Lower leg skin (tissue), 4 donors: ENCODE measurements around the gene RUNX2. TPM values are rescaled to one million over a fixed set of nuclear protein-coding genes. Genes with fewer than 3 reads are reported as not detected.

ENCODE experiments used
- DNase-seq, 2 donors: peaks; one replicate each; pipeline ENCODE4 v3.0.0-alpha.2; 2019; ENCODE audit warnings: low spot score in 2 of 2
- H3K4me3 ChIP-seq: fragments of 200-600 bp; sonication (generic); 2 replicates; pipeline ENCODE4 v1.5.1; 2017; ENCODE audit warnings: mild to moderate bottlenecking, low read depth; ENCODE audit not compliant: poor library complexity, severe bottlenecking
- POLR2A ChIP-seq, 2 donors: fragments of 450-650 bp; IDR thresholded peaks; one replicate each; pipeline ENCODE4 v1.6.1; 2016 to 2017; ENCODE audit warnings: antibody characterized with exemption in 2 of 2, mild to moderate bottlenecking in 1 of 2, moderate library complexity in 1 of 2
- WGBS, 2 donors: methylation state at CpG; one replicate each; pipeline ENCODE4 v1.1.5; 2018; 5-methylcytosine and 5-hydroxymethylcytosine counted together
- intact Hi-C: fragments of 100-400 bp; cut with DNase I; formaldehyde crosslinking; loops from one replicate; pipeline ENCODE4 v1.15.0; 2023; ENCODE audit warnings: low total_unique reads
- total RNA-seq, 4 donors: library from RNA; depleted of rRNA; stranded (reverse); fragments of >200 nt; gene quantifications; one replicate each; pipeline ENCODE4 v1.1.0, GENCODE V29; 2016
- TF ChIP-seq, protein P1 (sequence below), 3 donors: fragments of 450-650 bp; IDR thresholded peaks; one replicate each; pipeline ENCODE4 v1.5.1; 2016; ENCODE audit warnings: antibody characterized with exemption in 3 of 3, mild to moderate bottlenecking in 3 of 3, moderate library complexity in 2 of 3

Gene RUNX2
- total RNA-seq, 4 donors from 2014 or later: 1.8 to 4.8 (median 3.1) TPM

DNA sequence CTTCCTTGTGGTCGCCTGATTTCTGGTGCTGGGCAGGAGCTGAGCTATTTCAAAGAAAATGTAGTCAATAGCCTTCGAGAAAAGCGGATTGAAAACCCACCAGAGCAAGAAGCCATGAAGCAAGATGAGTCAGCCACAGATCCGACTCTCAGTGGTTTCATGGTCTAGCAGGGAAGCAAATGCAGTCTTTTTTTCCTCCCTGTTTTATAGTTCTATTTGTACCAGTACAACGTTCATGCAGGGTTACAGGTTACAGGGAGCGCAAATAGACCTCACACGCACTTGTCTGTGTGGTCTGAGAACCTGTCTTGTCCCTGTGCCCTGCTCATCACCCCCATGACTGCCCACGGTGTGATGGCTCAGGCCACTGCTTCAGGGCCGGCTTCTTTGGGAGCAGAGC lies 359.4 kb downstream of the RUNX2 start:
- intact Hi-C loops: no loop called here
- TF ChIP-seq POLR2A (IDR thresholded peaks at IDR 0.05): no peak
- TF ChIP-seq, protein P1, sequence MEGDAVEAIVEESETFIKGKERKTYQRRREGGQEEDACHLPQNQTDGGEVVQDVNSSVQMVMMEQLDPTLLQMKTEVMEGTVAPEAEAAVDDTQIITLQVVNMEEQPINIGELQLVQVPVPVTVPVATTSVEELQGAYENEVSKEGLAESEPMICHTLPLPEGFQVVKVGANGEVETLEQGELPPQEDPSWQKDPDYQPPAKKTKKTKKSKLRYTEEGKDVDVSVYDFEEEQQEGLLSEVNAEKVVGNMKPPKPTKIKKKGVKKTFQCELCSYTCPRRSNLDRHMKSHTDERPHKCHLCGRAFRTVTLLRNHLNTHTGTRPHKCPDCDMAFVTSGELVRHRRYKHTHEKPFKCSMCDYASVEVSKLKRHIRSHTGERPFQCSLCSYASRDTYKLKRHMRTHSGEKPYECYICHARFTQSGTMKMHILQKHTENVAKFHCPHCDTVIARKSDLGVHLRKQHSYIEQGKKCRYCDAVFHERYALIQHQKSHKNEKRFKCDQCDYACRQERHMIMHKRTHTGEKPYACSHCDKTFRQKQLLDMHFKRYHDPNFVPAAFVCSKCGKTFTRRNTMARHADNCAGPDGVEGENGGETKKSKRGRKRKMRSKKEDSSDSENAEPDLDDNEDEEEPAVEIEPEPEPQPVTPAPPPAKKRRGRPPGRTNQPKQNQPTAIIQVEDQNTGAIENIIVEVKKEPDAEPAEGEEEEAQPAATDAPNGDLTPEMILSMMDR (IDR thresholded peaks at IDR 0.05): no peak
- 88 to 90% methylated on average over 9 of the region's 9 CpGs for WGBS, 2 donors
- DNase-seq: no peak
- H3K4me3 ChIP-seq: no peak overlapping the region

GRCh38 chr6:45688180-45688579 lies 360.1 kb downstream of the RUNX2 start:
- TF ChIP-seq, protein P1 (IDR thresholded peaks at IDR 0.05): no peak
- no peak for TF ChIP-seq POLR2A (IDR thresholded peaks at IDR 0.05)
- intact Hi-C loops: no loop called here
- no peak for DNase-seq
- WGBS, 2 donors: 96 to 97% methylated on average over 1 of the region's 1 CpG
- H3K4me3 ChIP-seq: no peak overlapping the region

DNA sequence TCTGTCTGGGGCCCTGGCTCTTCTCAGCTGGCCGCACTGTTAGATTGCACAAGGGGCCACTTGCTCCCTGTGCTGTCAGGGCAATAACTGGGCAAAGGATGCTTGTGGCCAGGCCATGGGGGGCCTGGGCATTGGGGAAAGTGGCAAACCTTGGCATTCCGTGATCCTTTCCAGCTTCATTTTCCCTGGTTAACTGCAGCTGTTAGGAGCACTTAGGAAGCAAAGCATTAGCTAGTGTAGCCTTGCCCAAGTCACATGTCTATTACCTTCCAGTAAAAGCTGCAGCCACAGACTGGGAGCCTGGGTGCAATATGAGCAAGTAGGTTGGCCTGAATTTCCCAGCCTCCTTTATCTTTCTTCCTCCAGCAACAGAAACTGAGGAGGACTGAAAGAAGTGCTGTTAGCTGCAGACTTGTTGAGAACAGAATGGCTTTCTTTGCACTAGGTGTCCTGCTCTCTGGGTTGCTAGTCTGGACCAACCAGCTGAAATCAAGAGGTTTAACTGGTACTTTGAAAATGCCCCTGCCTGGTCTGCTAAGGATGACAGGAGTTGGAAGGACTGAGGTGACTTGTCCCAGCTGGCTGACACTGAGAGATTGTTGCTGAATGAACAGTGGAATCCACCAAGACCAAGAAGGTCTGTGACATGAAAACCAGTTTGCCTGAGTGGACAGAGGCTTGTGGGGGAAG lies 361.9 kb downstream of the RUNX2 start:
- no peak for DNase-seq
- intact Hi-C loops: no loop called here
- WGBS, 2 donors: 93 to 100% methylated on average over 2 of the region's 2 CpGs
- TF ChIP-seq POLR2A (IDR thresholded peaks at IDR 0.05): no peak
- TF ChIP-seq, protein P1 (IDR thresholded peaks at IDR 0.05): no peak
- H3K4me3 ChIP-seq: no peak overlapping the region

DNA sequence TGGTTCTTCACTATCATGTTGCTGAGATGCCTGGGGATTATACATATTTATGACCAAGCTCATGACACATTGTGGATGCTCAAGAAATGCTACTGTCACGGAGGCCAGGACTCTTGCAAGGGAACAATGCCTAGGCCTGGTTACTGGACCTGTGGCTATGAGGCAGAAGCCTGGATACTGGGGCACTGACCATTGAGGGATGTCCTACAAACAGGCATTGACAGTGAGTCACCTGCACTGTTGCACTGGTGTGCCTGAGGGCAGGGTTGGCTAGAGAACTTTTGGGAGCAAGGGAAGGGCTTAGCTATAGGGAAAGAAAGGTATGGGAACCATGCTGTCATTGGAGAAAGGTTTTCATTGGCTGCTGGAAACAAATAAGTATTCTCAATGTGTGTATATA lies 362.7 kb downstream of the RUNX2 start:
- TF ChIP-seq POLR2A (IDR thresholded peaks at IDR 0.05): no peak
- TF ChIP-seq, protein P1 (IDR thresholded peaks at IDR 0.05): no peak
- no peak overlapping the region for H3K4me3 ChIP-seq
- 100% methylated on average over 1 of the region's 1 CpG for WGBS, 2 donors
- intact Hi-C loops: no loop called here
- DNase-seq: no peak

GRCh38 chr6:45691426-45691825 lies 363.3 kb downstream of the RUNX2 start:
- WGBS, 2 donors: 73% methylated on average over 2 of the region's 2 CpGs
- intact Hi-C loops: no loop called here

More at GRCh38 chr6:45691426-45691825, 363.3 kb downstream of the RUNX2 start:
- H3K4me3 ChIP-seq: no peak overlapping the region
- TF ChIP-seq, protein P1 (IDR thresholded peaks at IDR 0.05): no peak
- no peak for TF ChIP-seq POLR2A (IDR thresholded peaks at IDR 0.05)
- no peak for DNase-seq
